K562 (cell line): Measurements from ENCODE around the gene TSHB. TPM values are rescaled to one million over a fixed set of nuclear protein-coding genes. Genes with fewer than 3 reads are reported as not detected.

Experiments
- ATAC-seq: fragments of 200-7000 bp; cut with Tn5 transposase; 3 replicates; pipeline ENCODE4 v1.9.1; 2020; ENCODE audit warnings: moderate library complexity
- BruUV-seq: library from RNA; stranded (reverse); fragments of 400-500 nt; replicated peaks from 2 replicates; lab custom pipeline; 2021; lab: Mats Ljungman, UMichigan
- CTCF ChIA-PET: fragments of 300-600 bp; formaldehyde crosslinking; extraction: SDS; loops from one replicate; lab custom pipeline; 2021; ENCODE audit warnings: low intra/inter-chr PET ratio; lab: Yijun Ruan, JAX
- POLR2A ChIA-PET: fragments of 300-600, 350-650 bp; sonication (Branson Sonifier 250); formaldehyde crosslinking; extraction: SDS; loops from one replicate; lab custom pipeline; 2021; ENCODE audit warnings: antibody characterized with exemption, inconsistent platforms; lab: Yijun Ruan, JAX
- DNase-seq, 4 experiments: peaks; one replicate each; pipeline versions ENCODE4 v3.0.0 to v3.0.0-alpha.2; 2011 to 2018; ENCODE audit warnings: low spot score in 3 of 4, mixed read lengths in 3 of 4; ENCODE audit errors: extremely low read depth in 1 of 4
- FAIRE-seq: peaks from 2 replicates; lab custom pipeline; 2011; peaks lifted over from hg19 to GRCh38; lab: Jason Lieb, UNC
- H2AFZ ChIP-seq: 2 replicates; pipeline ENCODE4 v1.6.0; 2011; ENCODE audit warnings: low read depth, low read length, control low read depth, inconsistent platforms
- H3K27ac ChIP-seq: fragments of 200-600 bp; 3 replicates; pipeline ENCODE4 v1.8.0; 2011; ENCODE audit warnings: low read depth, mild to moderate bottlenecking, control low read depth, inconsistent platforms, low read length, moderate library complexity, mixed read lengths; ENCODE audit errors: extremely low read depth
- H3K27me3 ChIP-seq, 2 experiments: fragments of 300-600 bp in 1 of 2; 2 replicates in 1 of 2; 3 replicates in 1 of 2; pipeline versions ENCODE4 v1.6.0 to v1.8.0; 2011; ENCODE audit warnings: inconsistent platforms in 2 of 2, low read length in 2 of 2, mild to moderate bottlenecking in 1 of 2, mixed read lengths in 1 of 2, moderate library complexity in 1 of 2; ENCODE audit not compliant: control insufficient read depth in 2 of 2, insufficient read depth in 2 of 2
- H3K36me3 ChIP-seq: fragments of 300-600 bp; 3 replicates; pipeline ENCODE4 v1.8.0; 2011; ENCODE audit warnings: mild to moderate bottlenecking, low read length, inconsistent platforms; ENCODE audit not compliant: control insufficient read depth, insufficient read depth
- H3K4me1 ChIP-seq, 2 experiments: fragments of 200-600 bp in 1 of 2; replicated peaks in 1 of 2; 2 replicates in 1 of 2; 3 replicates in 1 of 2; pipeline versions ENCODE4 v1.5.1 to v1.8.0; 2011; ENCODE audit warnings: inconsistent platforms in 2 of 2, low read length in 2 of 2, mild to moderate bottlenecking in 1 of 2, mixed read lengths in 1 of 2, moderate library complexity in 1 of 2; ENCODE audit not compliant: control insufficient read depth in 2 of 2, insufficient read depth in 2 of 2
- H3K4me2 ChIP-seq: 2 replicates; pipeline ENCODE4 v1.6.1; 2011; ENCODE audit warnings: low read length, control low read depth, inconsistent platforms, mixed read lengths; ENCODE audit not compliant: insufficient read depth
- H3K4me3 ChIP-seq: fragments of 200-600 bp; sonication (generic), shearing (Covaris generic); 2 replicates; pipeline ENCODE4 v1.5.1; 2016; ENCODE audit warnings: control low read depth, inconsistent platforms
- H3K79me2 ChIP-seq: fragments of 200-600 bp; 3 replicates; pipeline ENCODE4 v1.8.0; 2011; ENCODE audit warnings: low read length, inconsistent platforms; ENCODE audit not compliant: control insufficient read depth, insufficient read depth
- H3K9ac ChIP-seq, 2 experiments: 2 replicates each; pipeline versions ENCODE4 v1.6.0 to v1.6.1; 2011; ENCODE audit warnings: low read depth in 2 of 2, low read length in 2 of 2, control low read depth in 1 of 2, inconsistent platforms in 1 of 2, mild to moderate bottlenecking in 1 of 2, mixed read lengths in 1 of 2; ENCODE audit not compliant: insufficient read depth in 1 of 2
- H3K9me1 ChIP-seq: one replicate; pipeline ENCODE4 v1.6.0; 2011; ENCODE audit warnings: inconsistent platforms, mild to moderate bottlenecking, low read length, moderate library complexity; ENCODE audit not compliant: control insufficient read depth, insufficient read depth
- H3K9me3 ChIP-seq: replicated peaks from 2 replicates; pipeline ENCODE4 v1.5.1; 2011; ENCODE audit warnings: low read depth, low read length, inconsistent platforms; ENCODE audit not compliant: control insufficient read depth, insufficient read depth
- H4K20me1 ChIP-seq: replicated peaks from 2 replicates; pipeline ENCODE4 v1.6.1; 2011; ENCODE audit warnings: low read length, inconsistent platforms, mixed read lengths; ENCODE audit not compliant: control insufficient read depth, insufficient read depth
- DDX20 ChIP-seq: fragments of 450-650 bp; IDR thresholded peaks from 2 replicates; pipeline ENCODE4 v1.6.1; 2016; ENCODE audit warnings: missing genetic modification characterization, low read depth, mild to moderate bottlenecking, missing compliant biosample characterization, moderate library complexity
- DPF2 ChIP-seq: fragments of 450-650 bp; IDR thresholded peaks from 2 replicates; pipeline ENCODE4 v1.6.1; 2016
- E2F3 ChIP-seq: fragments of 250-450 bp; sonication (Bioruptor Pico); IDR thresholded peaks from 2 replicates; pipeline ENCODE4 v1.4.0; 2020; ENCODE audit warnings: mild to moderate bottlenecking
- ETV6 ChIP-seq, 3 experiments: fragments of 150-350 bp in 1 of 3; sonication (generic) in 1 of 3; formaldehyde crosslinking in 1 of 3; IDR thresholded peaks; 2 replicates each; pipeline versions ENCODE4 v1.6.1 to v1.8.0; 2014 to 2022; ENCODE audit warnings: borderline replicate concordance in 2 of 3, low read depth in 2 of 3, antibody characterized with exemption in 1 of 3, low read length in 1 of 3, mild to moderate bottlenecking in 1 of 3, missing genetic modification reagents in 1 of 3
- HMG20A ChIP-seq: fragments of 450-650 bp; formaldehyde crosslinking; conservative IDR thresholded peaks from 2 replicates; pipeline ENCODE4 v1.4.0; 2020; ENCODE audit warnings: mild to moderate bottlenecking, mixed read lengths
- KDM4B ChIP-seq, 2 experiments: fragments of 450-650 bp in 1 of 2; sonication (generic) in 1 of 2; IDR thresholded peaks; 2 replicates each; pipeline ENCODE4 v1.6.1; 2016 to 2017; ENCODE audit warnings: borderline replicate concordance in 2 of 2, antibody characterized with exemption in 1 of 2, low read depth in 1 of 2, mild to moderate bottlenecking in 1 of 2
- MCM2 ChIP-seq: fragments of 450-650 bp; IDR thresholded peaks from 2 replicates; pipeline ENCODE4 v1.6.1; 2017; ENCODE audit warnings: low read depth, mild to moderate bottlenecking
- NCOA1 ChIP-seq: fragments of 450-650 bp; IDR thresholded peaks from 2 replicates; pipeline ENCODE4 v1.6.1; 2016; ENCODE audit warnings: low read depth
- RBM15 ChIP-seq: fragments of 200-400 bp; formaldehyde crosslinking; IDR thresholded peaks from 2 replicates; pipeline ENCODE4 v1.6.1; 2018; ENCODE audit warnings: mild to moderate bottlenecking, low read length, moderate library complexity; ENCODE audit not compliant: insufficient read depth
- RFX1 ChIP-seq: fragments of 450-650 bp; IDR thresholded peaks from 2 replicates; pipeline ENCODE4 v1.6.1; 2016; ENCODE audit warnings: mild to moderate bottlenecking, moderate library complexity
- RNF2 ChIP-seq: sonication (generic); IDR thresholded peaks from 2 replicates; pipeline ENCODE4 v1.6.1; 2016
- SLC30A9 ChIP-seq: fragments of 250-450 bp; sonication (Bioruptor Pico); IDR thresholded peaks from 2 replicates; pipeline ENCODE4 v1.8.0; 2022; ENCODE audit warnings: mild to moderate bottlenecking, moderate library complexity
- SOX6 ChIP-seq: fragments of 450-650 bp; IDR thresholded peaks from 2 replicates; pipeline ENCODE4 v1.6.1; 2014; ENCODE audit warnings: mild to moderate bottlenecking
- ZBTB8A ChIP-seq: fragments of 450-650 bp; IDR thresholded peaks from 2 replicates; pipeline ENCODE4 v1.6.1; 2018; ENCODE audit warnings: mild to moderate bottlenecking, moderate library complexity; ENCODE audit not compliant: partially characterized antibody
- ZNF175 ChIP-seq: fragments of 200-800 bp; sonication (Bioruptor generic); IDR thresholded peaks from 2 replicates; pipeline ENCODE4 v1.6.1; 2016; ENCODE audit warnings: low read depth, mild to moderate bottlenecking, missing genetic modification characterization, missing compliant biosample characterization
- ZNF274 ChIP-seq: IDR thresholded peaks from 2 replicates; pipeline ENCODE4 v1.6.1; 2011; ENCODE audit warnings: low read depth, mild to moderate bottlenecking, low read length, moderate library complexity, borderline replicate concordance
- WGBS: fragments of 100-300 bp; shearing (Covaris generic); methylation state at CpG from one replicate; pipeline ENCODE4 v1.1.6; 2016; ENCODE audit warnings: low coverage, mixed read lengths; ENCODE audit not compliant: insufficient coverage; ENCODE audit errors: missing lambda C conversion rate; 5-methylcytosine and 5-hydroxymethylcytosine counted together
- in situ Hi-C: fragments of 300-500 bp; cut with MboI; formaldehyde crosslinking; loops from 4 replicates; pipeline ENCODE4 v1.15.0; 2018; ENCODE audit warnings: inconsistent platforms, mixed read lengths
- intact Hi-C: fragments of 100-400 bp; cut with micrococcal nuclease; formaldehyde crosslinking; loops from 2 replicates; pipeline ENCODE4 v1.14.2; 2022
- polyA plus RNA-seq, 8 experiments: library from polyadenylated mRNA; depleted of rRNA in 4 of 8; stranded (reverse) in 5 of 8; unstranded in 3 of 8; fragments of >200 nt; fragmentation: Nextera tagmentation in 2 of 8; fragmentation: Illumina TruSeq in 1 of 8; extraction: Ambion mirVana in 2 of 8; extraction: Trizol in 1 of 8; gene quantifications; 2 replicates each; pipeline versions ENCODE4 v1.2.1 to v1.2.3, GENCODE V29; 2011 to 2014; ENCODE audit warnings: inconsistent platforms in 1 of 8, missing spikeins in 1 of 8
- total RNA-seq, 7 experiments: library from RNA; depleted of rRNA in 6 of 7; stranded (reverse); fragments of >200 nt in 6 of 7; fragmentation: Illumina TruSeq in 2 of 7; extraction: Trizol in 2 of 7; gene quantifications; 2 replicates each; pipeline versions ENCODE4 v1.2.1 to v1.2.3, GENCODE V29; 2011 to 2021; ENCODE audit warnings: low replicate concordance in 1 of 7
- TF ChIP-seq, protein P1 (sequence below): fragments of 450-650 bp; IDR thresholded peaks from 2 replicates; pipeline ENCODE4 v1.7.0; 2016; ENCODE audit warnings: borderline replicate concordance
- TF ChIP-seq, protein P2 (sequence below): fragments of 450-650 bp; conservative IDR thresholded peaks from 2 replicates; pipeline ENCODE4 v1.6.1; 2016; ENCODE audit warnings: missing genetic modification characterization, low read depth, mild to moderate bottlenecking, missing compliant biosample characterization, moderate library complexity

The TSHB gene
- total and polyA plus RNA-seq, 9 of the 15 experiments (the other 6 are each of a cell fraction or from before 2014, with no cell fraction given) = not detected

DNA sequence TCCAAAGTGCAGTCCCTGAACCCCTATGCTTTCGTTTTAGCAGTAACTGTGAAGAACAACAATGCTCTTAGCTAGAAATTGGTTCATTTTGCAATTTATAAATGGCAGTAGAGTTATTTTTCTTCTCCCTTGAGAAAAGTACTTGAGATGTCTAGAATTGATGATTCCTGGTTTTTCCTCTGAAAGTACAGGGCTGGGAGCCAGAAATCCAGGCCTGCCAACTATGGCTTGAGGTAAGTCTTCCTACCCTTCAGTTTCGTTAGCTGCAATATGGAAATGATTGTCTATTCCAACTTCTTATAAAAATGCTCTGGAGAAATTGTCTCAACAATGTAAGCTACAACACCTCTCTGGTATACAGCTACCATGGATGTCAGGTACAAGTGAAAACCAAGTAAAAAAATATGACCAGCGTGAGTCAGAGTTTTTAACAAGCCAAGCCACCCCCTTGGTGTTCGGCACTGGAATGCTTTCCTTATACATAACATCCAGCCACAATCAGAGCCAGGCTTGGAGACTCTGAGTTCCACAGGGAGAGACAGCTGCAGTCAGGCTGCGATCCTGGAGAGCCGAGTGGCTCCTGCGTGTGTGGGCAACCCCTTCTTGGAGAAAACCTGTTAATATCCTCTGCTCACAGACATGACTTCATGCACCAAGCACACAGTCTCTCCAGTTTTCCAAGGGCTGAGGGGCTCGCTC is 37.7 kb downstream of the TSHB start (continued):
- TF ChIP-seq, protein P1, sequence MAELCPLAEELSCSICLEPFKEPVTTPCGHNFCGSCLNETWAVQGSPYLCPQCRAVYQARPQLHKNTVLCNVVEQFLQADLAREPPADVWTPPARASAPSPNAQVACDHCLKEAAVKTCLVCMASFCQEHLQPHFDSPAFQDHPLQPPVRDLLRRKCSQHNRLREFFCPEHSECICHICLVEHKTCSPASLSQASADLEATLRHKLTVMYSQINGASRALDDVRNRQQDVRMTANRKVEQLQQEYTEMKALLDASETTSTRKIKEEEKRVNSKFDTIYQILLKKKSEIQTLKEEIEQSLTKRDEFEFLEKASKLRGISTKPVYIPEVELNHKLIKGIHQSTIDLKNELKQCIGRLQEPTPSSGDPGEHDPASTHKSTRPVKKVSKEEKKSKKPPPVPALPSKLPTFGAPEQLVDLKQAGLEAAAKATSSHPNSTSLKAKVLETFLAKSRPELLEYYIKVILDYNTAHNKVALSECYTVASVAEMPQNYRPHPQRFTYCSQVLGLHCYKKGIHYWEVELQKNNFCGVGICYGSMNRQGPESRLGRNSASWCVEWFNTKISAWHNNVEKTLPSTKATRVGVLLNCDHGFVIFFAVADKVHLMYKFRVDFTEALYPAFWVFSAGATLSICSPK = no peak
- no peak for TF ChIP-seq DDX20
- TF ChIP-seq SLC30A9 (CRISPR knock-in tag) = no peak
- TF ChIP-seq, all 486 proteins: peak for 0

DNA sequence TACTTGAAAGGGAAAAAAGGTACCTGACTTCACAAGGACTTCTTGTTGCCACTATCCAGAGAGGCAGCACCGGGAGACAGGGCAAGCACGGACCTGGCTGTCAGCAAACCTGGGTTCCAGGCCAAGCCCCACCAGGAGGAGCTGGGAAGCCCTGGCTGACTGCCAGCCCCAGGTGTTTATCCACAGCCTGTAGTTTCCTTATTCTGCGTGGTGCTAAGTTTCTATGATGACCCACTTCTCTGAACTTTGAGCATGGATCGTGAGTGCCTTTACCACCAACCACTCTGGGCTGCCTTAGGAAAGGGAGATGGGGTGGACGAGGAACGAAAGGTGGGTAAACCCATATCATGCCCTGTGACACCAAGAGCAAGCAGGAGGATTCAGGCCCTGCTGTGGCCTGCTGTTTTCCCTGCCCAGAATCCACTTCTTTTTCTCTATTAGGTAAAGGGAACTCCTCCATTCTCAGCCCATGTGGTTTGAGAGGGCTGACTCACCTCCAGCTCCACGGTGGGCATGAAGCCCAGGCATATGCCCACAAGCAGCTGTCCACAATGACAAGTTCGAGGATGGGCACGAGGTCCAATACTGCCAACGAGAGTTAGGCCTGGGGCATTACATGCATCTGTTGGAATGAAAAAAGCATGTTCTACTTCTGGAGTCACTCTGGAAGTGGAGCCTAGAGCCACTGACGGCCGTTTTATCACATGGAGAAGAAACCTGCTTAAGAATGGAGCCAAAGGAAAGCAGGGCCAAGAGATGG is 39.4 kb downstream of the TSHB start:
- FAIRE-seq (no peak), ATAC-seq (no peak), DNase-seq (no peak)
- no peaks in the 10 kb centered on the region for H3K36me3 ChIP-seq
- no peaks in the 10 kb centered on the region for H3K79me2 ChIP-seq
- no peak overlapping the region for H3K27ac ChIP-seq
- H3K27me3 ChIP-seq = 0 out of 5 replicates have a peak, but pooled peaks cover 0 to 4% of the 10 kb centered on the region in 2 experiments
- no peak overlapping the region for H3K4me2 ChIP-seq
- POLR2A ChIA-PET = interaction anchor here (0.6 kb wide), 1 partner anchor 1131 kb away, joined by 3 read pairs; no protein-coding TSS in a partner anchor
- H3K9ac ChIP-seq = no peak overlapping the region
- in situ Hi-C loops (loop anchor here (25.0 kb wide), 1 partner anchor 1082 kb away; the partner anchor contains the start of gene OLFML3), intact Hi-C loops (no loop called here)
- H3K9me3 ChIP-seq = no peaks in the 10 kb centered on the region
- H3K4me3 ChIP-seq = no peak overlapping the region
- no peaks in the 10 kb centered on the region for H3K9me1 ChIP-seq
- no peak overlapping the region for H2AFZ ChIP-seq
- no peaks in the 10 kb centered on the region for H3K4me1 ChIP-seq
- no TSS peak for BruUV-seq
- H4K20me1 ChIP-seq = no peaks in the 10 kb centered on the region
- WGBS = under 1% methylated on average over 12 of the region's 12 CpGs
- CTCF ChIA-PET = no interaction called here
- TF ChIP-seq ETV6 (IDR thresholded peaks at IDR 0.05; ENCODE audit: borderline replicate concordance in 1 of 2, low read depth in 2 of 2, low read length in 1 of 2) = no peak
- TF ChIP-seq ETV6 (CRISPR knock-in tag; IDR thresholded peaks at IDR 0.05; ENCODE audit: borderline replicate concordance) = no peak
- no peak for TF ChIP-seq ZNF274
- TF ChIP-seq DPF2 = no peak
- no peak for TF ChIP-seq DDX20
- no peak for TF ChIP-seq ZNF175 (CRISPR knock-in tag)
- TF ChIP-seq E2F3 = no peak
- no peak for TF ChIP-seq NCOA1
- TF ChIP-seq ZBTB8A = no peak
- no peak for TF ChIP-seq HMG20A (CRISPR knock-in tag)
- no peak for TF ChIP-seq SOX6
- TF ChIP-seq KDM4B (IDR thresholded peaks at IDR 0.05; ENCODE audit: borderline replicate concordance in 2 of 2, low read depth in 1 of 2) = no peak
- no peak for TF ChIP-seq RBM15
- no peak for TF ChIP-seq RNF2
- TF ChIP-seq, protein P2, sequence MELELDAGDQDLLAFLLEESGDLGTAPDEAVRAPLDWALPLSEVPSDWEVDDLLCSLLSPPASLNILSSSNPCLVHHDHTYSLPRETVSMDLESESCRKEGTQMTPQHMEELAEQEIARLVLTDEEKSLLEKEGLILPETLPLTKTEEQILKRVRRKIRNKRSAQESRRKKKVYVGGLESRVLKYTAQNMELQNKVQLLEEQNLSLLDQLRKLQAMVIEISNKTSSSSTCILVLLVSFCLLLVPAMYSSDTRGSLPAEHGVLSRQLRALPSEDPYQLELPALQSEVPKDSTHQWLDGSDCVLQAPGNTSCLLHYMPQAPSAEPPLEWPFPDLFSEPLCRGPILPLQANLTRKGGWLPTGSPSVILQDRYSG = no peak
- TF ChIP-seq RFX1 = no peak
- TF ChIP-seq MCM2 = no peak
